ENCODE measurements around the gene CLSTN3.

DNA sequence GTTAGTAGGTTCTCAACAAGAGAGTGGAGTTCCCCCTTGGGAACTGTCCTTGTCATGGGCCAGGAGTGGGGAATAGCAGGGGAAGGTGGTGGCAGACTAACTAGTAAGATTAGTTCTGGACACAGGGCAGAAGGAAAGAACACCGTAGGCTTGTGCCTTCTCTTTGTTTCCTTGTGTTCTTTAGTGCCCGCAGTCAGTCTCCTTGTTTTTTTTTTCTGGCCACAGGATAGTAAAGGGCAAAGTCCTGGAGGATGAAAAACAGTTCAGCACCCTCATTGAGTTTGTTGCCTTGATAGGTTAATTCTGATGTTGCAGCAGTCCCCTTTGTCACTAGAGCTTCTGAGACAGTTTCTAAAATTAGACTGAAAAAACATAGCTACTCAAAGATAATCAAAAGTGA is 67.7 kb downstream of the CLSTN3 start:
- no peak for TF ChIP-seq ATF6 (CRISPR knock-in tag; IDR thresholded peaks at IDR 0.05)
- no peak for TF ChIP-seq GABPB1 (CRISPR knock-in tag; IDR thresholded peaks at IDR 0.05)
- TF ChIP-seq TP53 (CRISPR knock-in tag; IDR thresholded peaks at IDR 0.05): no peak
- TF ChIP-seq, protein P1, sequence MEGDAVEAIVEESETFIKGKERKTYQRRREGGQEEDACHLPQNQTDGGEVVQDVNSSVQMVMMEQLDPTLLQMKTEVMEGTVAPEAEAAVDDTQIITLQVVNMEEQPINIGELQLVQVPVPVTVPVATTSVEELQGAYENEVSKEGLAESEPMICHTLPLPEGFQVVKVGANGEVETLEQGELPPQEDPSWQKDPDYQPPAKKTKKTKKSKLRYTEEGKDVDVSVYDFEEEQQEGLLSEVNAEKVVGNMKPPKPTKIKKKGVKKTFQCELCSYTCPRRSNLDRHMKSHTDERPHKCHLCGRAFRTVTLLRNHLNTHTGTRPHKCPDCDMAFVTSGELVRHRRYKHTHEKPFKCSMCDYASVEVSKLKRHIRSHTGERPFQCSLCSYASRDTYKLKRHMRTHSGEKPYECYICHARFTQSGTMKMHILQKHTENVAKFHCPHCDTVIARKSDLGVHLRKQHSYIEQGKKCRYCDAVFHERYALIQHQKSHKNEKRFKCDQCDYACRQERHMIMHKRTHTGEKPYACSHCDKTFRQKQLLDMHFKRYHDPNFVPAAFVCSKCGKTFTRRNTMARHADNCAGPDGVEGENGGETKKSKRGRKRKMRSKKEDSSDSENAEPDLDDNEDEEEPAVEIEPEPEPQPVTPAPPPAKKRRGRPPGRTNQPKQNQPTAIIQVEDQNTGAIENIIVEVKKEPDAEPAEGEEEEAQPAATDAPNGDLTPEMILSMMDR (IDR thresholded peaks at IDR 0.05): no peak
- TF ChIP-seq ETV6 (CRISPR knock-in tag; IDR thresholded peaks at IDR 0.05): no peak
- no peak for TF ChIP-seq TCF7 (CRISPR knock-in tag; IDR thresholded peaks at IDR 0.05; ENCODE audit: low read depth)
- TF ChIP-seq, protein P2, sequence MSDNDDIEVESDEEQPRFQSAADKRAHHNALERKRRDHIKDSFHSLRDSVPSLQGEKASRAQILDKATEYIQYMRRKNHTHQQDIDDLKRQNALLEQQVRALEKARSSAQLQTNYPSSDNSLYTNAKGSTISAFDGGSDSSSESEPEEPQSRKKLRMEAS (CRISPR knock-in tag; IDR thresholded peaks at IDR 0.05): no peak
- no peak for TF ChIP-seq IRF2 (CRISPR knock-in tag; IDR thresholded peaks at IDR 0.05; ENCODE audit: borderline replicate concordance, low read depth)
- no peak for TF ChIP-seq ZNF263 (CRISPR knock-in tag; IDR thresholded peaks at IDR 0.05; ENCODE audit: low read depth)
